Activated T-helper 17 cell treated with anti-CD3 and anti-CD28 coated beads, Interleukin-2, amount 50 U/mL, for 72 hours (primary cell): ENCODE results near the gene ASGR2. TPM values are rescaled to one million over a fixed set of nuclear protein-coding genes. Genes with fewer than 3 reads are reported as not detected.
A peak's percentile ranks its signal among the peaks of the same experiment; 100 is the strongest.

Experiments used
- ATAC-seq: fragments of 150-1000 bp; cut with Tn5 transposase; replicated peaks from 2 replicates; pipeline ENCODE4 v1.10.0; 2021; ENCODE audit warnings: mild to moderate bottlenecking, moderate library complexity
- H3K27ac Mint-ChIP-seq: one replicate; pipeline ENCODE4 v1.8.0; 2022; ENCODE audit warnings: mixed read lengths
- H3K27me3 Mint-ChIP-seq: one replicate; pipeline ENCODE4 v1.8.0; 2022; ENCODE audit warnings: mixed read lengths
- H3K36me3 Mint-ChIP-seq: one replicate; pipeline ENCODE4 v1.8.0; 2022; ENCODE audit warnings: low read depth, mild to moderate bottlenecking, mixed read lengths
- H3K4me1 Mint-ChIP-seq: one replicate; pipeline ENCODE4 v1.8.0; 2022; ENCODE audit warnings: mixed read lengths
- H3K4me3 Mint-ChIP-seq: one replicate; pipeline ENCODE4 v1.8.0; 2022; ENCODE audit warnings: mild to moderate bottlenecking, mixed read lengths
- H3K9me3 Mint-ChIP-seq: one replicate; pipeline ENCODE4 v1.8.0; 2022; ENCODE audit warnings: mixed read lengths
- total RNA-seq, 2 donors: library from RNA; stranded (reverse); gene quantifications; one replicate each; pipeline ENCODE4 v1.2.3, GENCODE V29; 2022

The ASGR2 gene
- total RNA-seq, 2 donors from 2014 or later, result not detected

- no peak overlapping the region for H3K4me3 Mint-ChIP-seq
- no peaks in the 10 kb centered on the region for H3K27me3 Mint-ChIP-seq
- H3K4me1 Mint-ChIP-seq, result peaks cover 12% of the 10 kb centered on the region
- no peaks in the 10 kb centered on the region for H3K9me3 Mint-ChIP-seq
- ATAC-seq, result no peak
- no peak overlapping the region for H3K27ac Mint-ChIP-seq
- no peaks in the 10 kb centered on the region for H3K36me3 Mint-ChIP-seq
Observed at GRCh38 chr17:7077911-7078546, 36.6 kb downstream of the ASGR2 start.

DNA sequence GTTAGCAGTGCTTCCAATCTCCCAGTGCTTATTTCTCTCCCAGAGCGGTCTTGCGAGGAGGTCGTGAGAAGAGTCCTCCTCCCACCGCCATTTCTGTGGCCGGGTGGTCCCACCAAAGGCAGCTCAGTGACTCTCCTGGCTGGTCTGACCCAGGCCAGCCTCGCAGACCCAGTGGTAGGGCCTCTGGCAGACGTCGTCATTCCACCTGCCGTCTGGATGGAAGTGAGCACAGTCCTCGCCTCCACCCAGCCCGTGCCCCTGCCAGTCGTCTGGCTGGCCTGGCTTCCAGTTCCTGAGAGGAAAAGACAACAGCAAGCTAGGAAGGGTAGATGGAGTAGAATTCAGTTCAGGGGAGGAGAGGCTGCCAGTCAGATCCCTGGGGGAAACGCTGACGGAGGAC is 39.7 kb downstream of the ASGR2 start:
- H3K4me3 Mint-ChIP-seq, result no peak overlapping the region
- no peak for ATAC-seq
- H3K4me1 Mint-ChIP-seq, result peaks cover 3% of the 10 kb centered on the region
- H3K27me3 Mint-ChIP-seq, result no peaks in the 10 kb centered on the region
- no peaks in the 10 kb centered on the region for H3K9me3 Mint-ChIP-seq
- H3K27ac Mint-ChIP-seq, result no peak overlapping the region
- no peaks in the 10 kb centered on the region for H3K36me3 Mint-ChIP-seq

DNA sequence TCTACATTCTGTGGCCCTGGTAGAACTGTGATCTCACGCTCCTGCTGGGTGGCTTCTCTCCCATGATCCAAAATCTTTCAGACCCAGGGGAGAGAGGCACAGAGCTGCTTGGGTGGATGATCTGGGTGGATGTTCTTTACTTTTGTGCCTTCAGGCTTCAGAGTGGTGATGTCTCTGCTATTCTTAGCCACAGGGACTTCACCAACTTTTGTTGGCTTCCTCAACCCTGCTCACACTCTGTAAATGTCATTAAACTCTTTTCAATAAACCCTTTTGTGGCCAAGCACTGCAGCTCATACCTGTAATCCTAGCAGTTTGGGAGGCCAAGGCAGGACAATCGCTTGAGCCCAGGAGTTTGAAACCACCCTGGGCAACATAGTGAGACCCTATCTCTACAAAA is 42.2 kb downstream of the ASGR2 start:
- H3K4me3 Mint-ChIP-seq, result no peak overlapping the region
- H3K27ac Mint-ChIP-seq, result no peak overlapping the region
- no peaks in the 10 kb centered on the region for H3K36me3 Mint-ChIP-seq
- H3K27me3 Mint-ChIP-seq, result peaks cover 3% of the 10 kb centered on the region
- ATAC-seq, result no peak
- no peaks in the 10 kb centered on the region for H3K4me1 Mint-ChIP-seq
- H3K9me3 Mint-ChIP-seq, result peaks cover 11% of the 10 kb centered on the region

GRCh38 chr17:7070712-7071111 is 43.9 kb downstream of the ASGR2 start:
- peaks cover 3% of the 10 kb centered on the region for H3K27me3 Mint-ChIP-seq
- H3K4me1 Mint-ChIP-seq, result no peaks in the 10 kb centered on the region
- ATAC-seq, result no peak
- peaks cover 11% of the 10 kb centered on the region for H3K9me3 Mint-ChIP-seq
- no peak overlapping the region for H3K27ac Mint-ChIP-seq
- H3K36me3 Mint-ChIP-seq, result no peaks in the 10 kb centered on the region
- H3K4me3 Mint-ChIP-seq, result no peak overlapping the region

- Mint-ChIP-seq H3K36me3 (no peaks in the 10 kb centered on the region), H3K4me3 (no peak overlapping the region), H3K9me3 (peaks cover 11% of the 10 kb centered on the region), H3K4me1 (no peaks in the 10 kb centered on the region), H3K27me3 (peaks cover 8% of the 10 kb centered on the region), H3K27ac (no peak overlapping the region)
- no peak for ATAC-seq
Observed at GRCh38 chr17:7068268-7068667, 46.4 kb downstream of the ASGR2 start.

- H3K9me3 Mint-ChIP-seq, result peaks cover 11% of the 10 kb centered on the region
- no peak overlapping the region for H3K27ac Mint-ChIP-seq
- H3K4me3 Mint-ChIP-seq, result no peak overlapping the region
- no peaks in the 10 kb centered on the region for H3K4me1 Mint-ChIP-seq
- peaks cover 8% of the 10 kb centered on the region for H3K27me3 Mint-ChIP-seq
- ATAC-seq, result no peak
- no peaks in the 10 kb centered on the region for H3K36me3 Mint-ChIP-seq
Observed at GRCh38 chr17:7067198-7067597, 47.4 kb downstream of the ASGR2 start.

DNA sequence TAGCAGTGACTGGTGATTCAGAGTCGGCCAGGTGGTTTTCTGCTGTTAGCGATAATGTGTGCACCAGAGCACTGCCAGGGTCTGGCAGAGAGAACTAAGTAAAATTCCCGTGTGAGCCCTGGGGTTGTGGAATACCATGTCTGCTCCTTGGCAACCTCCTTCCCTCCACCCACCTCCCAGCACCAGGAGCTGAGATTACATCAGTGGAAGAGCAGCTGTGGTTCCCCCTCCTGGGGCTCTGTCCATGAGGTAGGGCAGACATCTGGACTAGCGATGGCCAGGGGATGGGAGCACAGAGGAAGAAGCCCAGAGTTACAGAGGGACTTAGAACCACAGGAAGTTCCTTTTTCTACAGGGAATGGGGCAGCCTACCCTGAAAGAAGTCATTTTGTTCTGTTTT is 50.4 kb downstream of the ASGR2 start:
- peaks cover 10% of the 10 kb centered on the region for H3K4me1 Mint-ChIP-seq
- no peak for ATAC-seq
- H3K27ac Mint-ChIP-seq, result no peak overlapping the region
- H3K36me3 Mint-ChIP-seq, result peaks cover 8% of the 10 kb centered on the region
- H3K4me3 Mint-ChIP-seq, result no peak overlapping the region
- H3K9me3 Mint-ChIP-seq, result peaks cover 11% of the 10 kb centered on the region
- H3K27me3 Mint-ChIP-seq, result peaks cover 8% of the 10 kb centered on the region

DNA sequence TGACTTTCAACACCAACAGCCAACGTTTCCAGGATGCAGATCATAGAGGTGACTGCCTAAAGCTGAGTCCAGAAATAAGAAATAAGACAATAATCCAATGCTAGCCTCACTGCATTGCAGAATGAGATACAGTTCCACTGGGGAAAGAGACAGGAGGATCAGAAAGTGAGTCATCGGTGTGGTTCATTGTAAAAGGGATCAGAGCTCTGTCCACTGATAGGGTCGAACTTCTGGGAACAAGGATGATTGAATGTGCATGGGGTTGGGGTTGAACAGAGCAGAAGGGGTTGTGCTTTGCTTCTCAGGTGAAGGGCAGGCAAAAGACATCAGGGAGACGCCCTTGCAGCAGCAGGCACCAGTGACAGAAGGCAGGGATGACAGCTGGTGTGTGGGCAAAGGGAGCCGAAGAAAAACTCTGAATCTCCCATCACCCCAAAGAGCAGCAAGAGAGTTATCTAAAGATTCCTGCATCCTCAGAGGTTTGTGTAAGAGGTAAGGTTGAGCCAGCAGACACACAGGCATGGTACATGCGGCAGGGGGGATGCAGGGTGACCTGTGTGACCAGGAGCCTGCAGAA is 51.0 kb downstream of the ASGR2 start:
- no peak overlapping the region for H3K4me3 Mint-ChIP-seq
- H3K27me3 Mint-ChIP-seq, result peaks cover 5% of the 10 kb centered on the region
- H3K9me3 Mint-ChIP-seq, result peaks cover 6% of the 10 kb centered on the region
- peak overlapping the region; percentile 2 for H3K27ac Mint-ChIP-seq
- peaks cover 17% of the 10 kb centered on the region for H3K4me1 Mint-ChIP-seq
- peaks cover 8% of the 10 kb centered on the region for H3K36me3 Mint-ChIP-seq
- no peak for ATAC-seq

DNA sequence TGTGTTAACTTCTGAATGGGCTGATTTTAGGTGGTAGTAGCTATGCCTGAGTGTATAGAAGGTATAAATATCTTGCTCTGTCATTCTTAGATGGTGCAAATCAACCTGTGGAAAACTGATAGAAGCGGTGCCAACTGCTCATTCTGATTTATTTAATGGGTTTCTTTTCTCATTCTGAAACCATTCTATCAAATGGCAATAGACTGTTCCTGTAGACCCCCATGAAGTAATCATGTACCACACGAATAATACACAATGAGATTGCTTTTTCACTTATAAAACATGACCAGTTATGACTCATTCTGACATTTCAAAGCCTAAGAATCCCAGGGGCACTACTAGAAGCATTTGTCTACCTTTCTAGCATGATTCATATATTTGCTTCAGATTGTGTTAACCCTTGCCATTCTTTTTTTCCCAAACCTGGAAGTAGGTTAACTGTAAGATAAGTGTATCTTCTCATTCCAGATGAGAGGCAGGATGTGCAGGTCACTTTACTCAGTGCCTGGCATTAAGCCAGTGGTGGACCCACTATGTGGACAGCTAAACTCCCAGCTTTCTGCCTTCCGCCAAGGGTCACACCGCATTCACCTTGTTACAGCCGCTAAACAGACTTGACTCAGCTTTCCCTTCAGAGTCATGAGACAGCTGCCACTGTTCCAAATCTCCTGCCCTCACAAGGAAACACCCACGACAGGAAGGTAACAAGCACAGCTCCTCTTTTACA is 54.3 kb downstream of the ASGR2 start:
- peaks cover 17% of the 10 kb centered on the region for H3K4me1 Mint-ChIP-seq
- peak overlapping the region; percentile 98 for H3K27ac Mint-ChIP-seq
- peaks cover 8% of the 10 kb centered on the region for H3K36me3 Mint-ChIP-seq
- H3K27me3 Mint-ChIP-seq, result peaks cover 5% of the 10 kb centered on the region
- H3K9me3 Mint-ChIP-seq, result no peaks in the 10 kb centered on the region
- ATAC-seq, result peak; percentile 90
- peak overlapping the region; percentile 76 for H3K4me3 Mint-ChIP-seq

GRCh38 chr17:7058831-7059447 is 55.7 kb downstream of the ASGR2 start:
- Mint-ChIP-seq H3K4me1 (peaks cover 17% of the 10 kb centered on the region), H3K36me3 (peaks cover 8% of the 10 kb centered on the region), H3K4me3 (peak overlapping the region; percentile 48), H3K9me3 (no peaks in the 10 kb centered on the region), H3K27me3 (peaks cover 5% of the 10 kb centered on the region), H3K27ac (peak overlapping the region; percentile 59)
- peak; percentile 10 for ATAC-seq

- Mint-ChIP-seq H3K27ac (no peak overlapping the region), H3K27me3 (no peaks in the 10 kb centered on the region), H3K4me3 (no peak overlapping the region), H3K36me3 (peaks cover 8% of the 10 kb centered on the region), H3K4me1 (peaks cover 17% of the 10 kb centered on the region), H3K9me3 (no peaks in the 10 kb centered on the region)
- no peak for ATAC-seq
Observed at GRCh38 chr17:7056386-7056785, 58.2 kb downstream of the ASGR2 start.

Other genes starting within 250 kb of the ASGR2 start
- not detected for gene ALOX12, start 118.8 kb downstream of the ASGR2 start, total RNA-seq
- 100 to 1,000 TPM; 162 to 180 TPM for gene RNASEK, start 102.2 kb downstream of the ASGR2 start, total RNA-seq
- gene BCL6B, start 91.8 kb downstream of the ASGR2 start, total RNA-seq, result 1 to 10 TPM in 1 of 2 donors, under 1 TPM in 1; 0.50 to 2.3 TPM
- gene SLC16A13, start 78.8 kb downstream of the ASGR2 start, total RNA-seq, result 10 to 100 TPM; 10.7 to 11.8 TPM
- gene SLC16A11, start 70.7 kb downstream of the ASGR2 start, total RNA-seq, result 1 to 10 TPM in 1 of 2 donors, under 1 TPM in 1; 0.63 to 3.5 TPM
- gene CLEC10A, start 34.6 kb downstream of the ASGR2 start, total RNA-seq, result not detected
- 1 to 10 TPM in 1 of 2 donors, under 1 TPM in 1; 0.67 to 4.5 TPM for gene ASGR1, start 64.5 kb upstream of the ASGR2 start, total RNA-seq
- gene DLG4, start 105.0 kb upstream of the ASGR2 start, total RNA-seq, result 10 to 100 TPM in 1 of 2 donors, 1 to 10 TPM in 1; 5.9 to 19.4 TPM
- 100 to 1,000 TPM; 495 to 517 TPM for gene ACADVL, start 105.1 kb upstream of the ASGR2 start, total RNA-seq
- 10 to 100 TPM; 49.1 to 77.5 TPM for gene DVL2, start 119.7 kb upstream of the ASGR2 start, total RNA-seq
- gene PHF23, start 124.6 kb upstream of the ASGR2 start, total RNA-seq, result 10 to 100 TPM; 43.5 to 52.3 TPM
- gene GABARAP, start 127.6 kb upstream of the ASGR2 start, total RNA-seq, result 100 to 1,000 TPM; 190 to 239 TPM
- 100 to 1,000 TPM; 152 to 209 TPM for gene CTDNEP1, start 136.9 kb upstream of the ASGR2 start, total RNA-seq
- gene ELP5, start 137.4 kb upstream of the ASGR2 start, total RNA-seq, result 10 to 100 TPM; 43.7 to 72.0 TPM
- gene CLDN7, start 147.7 kb upstream of the ASGR2 start, total RNA-seq, result 1 to 10 TPM in 1 of 2 donors, under 1 TPM in 1; 0.52 to 1.0 TPM
- gene SLC2A4, start 166.9 kb upstream of the ASGR2 start, total RNA-seq, result not detected
- gene YBX2, start 179.8 kb upstream of the ASGR2 start, total RNA-seq, result under 1 TPM; 0.15 to 0.26 TPM
- gene EIF5A, start 192.8 kb upstream of the ASGR2 start, total RNA-seq, result 100 to 1,000 TPM; 429 to 978 TPM
- gene GPS2, start 200.5 kb upstream of the ASGR2 start, total RNA-seq, result 10 to 100 TPM; 38.3 to 65.6 TPM
- gene NEURL4, start 214.5 kb upstream of the ASGR2 start, total RNA-seq, result 10 to 100 TPM; 22.9 to 33.0 TPM
- gene ACAP1, start 221.7 kb upstream of the ASGR2 start, total RNA-seq, result 100 to 1,000 TPM; 527 to 774 TPM
- gene KCTD11, start 237.3 kb upstream of the ASGR2 start, total RNA-seq, result 10 to 100 TPM; 14.0 to 96.8 TPM
- 1 to 10 TPM in 1 of 2 donors, under 1 TPM in 1; 0.22 to 1.1 TPM for gene TMEM95, start 240.3 kb upstream of the ASGR2 start, total RNA-seq